T-cell (primary cell): Measurements from ENCODE around the gene ZNF598. TPM values are rescaled to one million over a fixed set of nuclear protein-coding genes. Genes with fewer than 3 reads are reported as not detected.

ENCODE experiments used
- ATAC-seq, 4 experiments: fragments of 200-7000 bp in 3 of 4; fragments of 150-1000 bp in 1 of 4; cut with Tn5 transposase; replicated peaks in 1 of 4; 1 replicate in 3 of 4; 2 replicates in 1 of 4; pipeline ENCODE4 v1.10.0; 2021; ENCODE audit warnings: moderate library complexity in 3 of 4, mild to moderate bottlenecking in 2 of 4, moderate number of reproducible peaks in 1 of 4
- CTCF ChIA-PET, 2 donors: fragments of 300-600 bp; sonication (Branson Sonifier 250); formaldehyde crosslinking; loops; one replicate each; lab custom pipeline; 2022; ENCODE audit warnings: antibody characterized with exemption in 2 of 2; lab: Charles Lee
- POLR2A ChIA-PET, 2 donors: fragments of 300-600 bp; sonication (Branson Sonifier 250); formaldehyde crosslinking; loops; one replicate each; lab custom pipeline; 2022; ENCODE audit warnings: antibody characterized with exemption in 2 of 2; lab: Charles Lee
- DNase-seq, 35 experiments: peaks; one replicate each; pipeline versions ENCODE4 v3.0.0 to v3.0.0-alpha.2; 2013 to 2023
- H3K27ac ChIP-seq: one replicate; pipeline ENCODE4 v1.5.1; 2013; ENCODE audit warnings: low read length
- H3K27me3 ChIP-seq, 2 experiments: replicated peaks in 1 of 2; 1 replicate in 1 of 2; 2 replicates in 1 of 2; pipeline versions ENCODE4 v1.6.1 to v1.7.0; 2013; ENCODE audit warnings: low read length in 1 of 2, mixed read lengths in 1 of 2; ENCODE audit not compliant: control insufficient read depth in 2 of 2, insufficient read depth in 2 of 2; ENCODE audit errors: extremely low read depth in 1 of 2
- H3K36me3 ChIP-seq, 2 donors: 1 replicate in 1 of 2; 2 replicates in 1 of 2; pipeline versions ENCODE4 v1.6.1 to v1.7.0; 2013; ENCODE audit warnings: low read length in 1 of 2; ENCODE audit not compliant: control insufficient read depth in 2 of 2, insufficient read depth in 1 of 2; ENCODE audit errors: extremely low read depth in 1 of 2
- H3K4me1 ChIP-seq, 2 experiments: 1 replicate in 1 of 2; 2 replicates in 1 of 2; pipeline versions ENCODE4 v1.6.1 to v1.7.0; 2013; ENCODE audit warnings: low read length in 2 of 2, mixed read lengths in 1 of 2; ENCODE audit not compliant: insufficient read depth in 2 of 2, control insufficient read depth in 1 of 2; ENCODE audit errors: extremely low read depth in 1 of 2
- H3K4me3 ChIP-seq, 2 donors: 1 replicate in 1 of 2; 2 replicates in 1 of 2; pipeline versions ENCODE4 v1.5.1 to v1.7.0; 2013; ENCODE audit warnings: mild to moderate bottlenecking in 2 of 2, low read length in 1 of 2, moderate library complexity in 1 of 2; ENCODE audit not compliant: control insufficient read depth in 1 of 2; ENCODE audit errors: extremely low read depth in 1 of 2
- H3K9me3 ChIP-seq: 2 replicates; pipeline ENCODE4 v1.7.0; 2013
- H3K27ac Mint-ChIP-seq, 2 donors: one replicate each; pipeline ENCODE4 v1.8.0; 2020 to 2021; ENCODE audit warnings: mild to moderate bottlenecking in 2 of 2, mixed read lengths in 2 of 2
- H3K27me3 Mint-ChIP-seq, 2 donors: one replicate each; pipeline ENCODE4 v1.8.0; 2021 to 2022; ENCODE audit warnings: mixed read lengths in 2 of 2
- H3K36me3 Mint-ChIP-seq: one replicate; pipeline ENCODE4 v1.8.0; 2021; ENCODE audit warnings: mixed read lengths
- H3K4me1 Mint-ChIP-seq, 3 donors: one replicate each; pipeline ENCODE4 v1.8.0; 2020 to 2022; ENCODE audit warnings: mixed read lengths in 3 of 3, mild to moderate bottlenecking in 1 of 3
- H3K4me3 Mint-ChIP-seq, 3 donors: one replicate each; pipeline ENCODE4 v1.8.0; 2020 to 2022; ENCODE audit warnings: mild to moderate bottlenecking in 3 of 3, mixed read lengths in 3 of 3, moderate library complexity in 3 of 3
- H3K9me3 Mint-ChIP-seq, 3 donors: one replicate each; pipeline ENCODE4 v1.8.0; 2020 to 2022; ENCODE audit warnings: mixed read lengths in 3 of 3
- WGBS: methylation state at CpG from one replicate; pipeline ENCODE4 v1.1.5; 2013; ENCODE audit warnings: missing lambda C conversion rate; ENCODE audit not compliant: insufficient coverage; 5-methylcytosine and 5-hydroxymethylcytosine counted together
- total RNA-seq, 35 experiments: library from RNA in 6 of 35; stranded (reverse) in 6 of 35; fragments of 120-200 nt in 1 of 35; gene quantifications; one replicate each; pipeline versions ENCODE4 v1.2.1 to v1.2.4 and lab custom pipeline; 2013 to 2026

Gene ZNF598
- total RNA-seq, 5 donors from 2014 or later (not counting 1 experiment from before 2014, with no cell fraction given), result 44.3 to 73.7 (median 68.8) TPM

- peaks cover 2 to 32% of the 10 kb centered on the region in 2 experiments for H3K4me1 ChIP-seq
- Mint-ChIP-seq H3K9me3 (no peaks in the 10 kb centered on the region), H3K4me1 (peaks cover 18 to 23% (median 21%) of the 10 kb centered on the region in 3 donors), H3K27ac (no peak overlapping the region), H3K4me3 (peak overlapping the region; percentile 92 to 99 (median 95)), H3K36me3 (peaks cover 18% of the 10 kb centered on the region), H3K27me3 (peaks cover 0 to 4% of the 10 kb centered on the region in 2 donors)
- ChIA-PET POLR2A (no interaction called here), CTCF (no interaction called here)
- H3K4me3 ChIP-seq, result peak overlapping the region; percentile 72 to 73
- H3K36me3 ChIP-seq, result peaks cover 13 to 32% of the 10 kb centered on the region in 2 donors
- H3K27me3 ChIP-seq, result peaks cover 0 to 47% of the 10 kb centered on the region in 2 experiments
- DNase-seq (no peak), ATAC-seq (no peak)
- WGBS, result 1% methylated on average over 22 of the region's 22 CpGs
- no peak overlapping the region for H3K27ac ChIP-seq
- H3K9me3 ChIP-seq, result no peaks in the 10 kb centered on the region
These were observed 37.1 kb downstream of the ZNF598 start for GRCh38 chr16:1972490-1972877.

- Mint-ChIP-seq H3K27me3 (peaks cover 0 to 4% of the 10 kb centered on the region in 2 donors), H3K27ac (peak within 1 kb of the TSS; percentile 99 to 100), H3K4me1 (peaks cover 18 to 23% (median 21%) of the 10 kb centered on the region in 3 donors), H3K36me3 (peaks cover 16% of the 10 kb centered on the region), H3K9me3 (no peaks in the 10 kb centered on the region), H3K4me3 (peak within 1 kb of the TSS; percentile 92 to 99 (median 95))
- Histone ChIP-seq H3K9me3 (no peaks in the 10 kb centered on the region), H3K36me3 (peaks cover 13 to 28% of the 10 kb centered on the region in 2 donors), H3K27me3 (peaks cover 0 to 41% of the 10 kb centered on the region in 2 experiments), H3K27ac (peak within 1 kb of the TSS; percentile 85), H3K4me3 (peak within 1 kb of the TSS; percentile 72 to 73), H3K4me1 (peaks cover 2 to 32% of the 10 kb centered on the region in 2 experiments)
- DNase-seq, result peak; percentile 92 to 98 (median 95)
- POLR2A ChIA-PET, result no interaction called here
- ATAC-seq, result peak; percentile 95 to 97 (median 96)
- CTCF ChIA-PET, result interaction anchor here in 1 of 2 donors (1.0 kb wide), 1 partner anchor 13 kb away, joined by 4 read pairs; the partner anchor contains the start of gene NDUFB10
- WGBS, result under 1% methylated on average over 76 of the region's 78 CpGs
These were observed 37.7 kb downstream of the ZNF598 start, which contains the start of gene TBL3 for GRCh38 chr16:1971796-1972489. TBL3 (plus strand) TSS chr16:1972053; CDS start chr16:1972165, 112 bp downstream.

- WGBS, result 90% methylated on average over 35 of the region's 41 CpGs
- peaks cover 7 to 47% of the 10 kb centered on the region in 2 experiments for H3K4me1 ChIP-seq
- Mint-ChIP-seq H3K4me1 (peaks cover 31 to 37% (median 36%) of the 10 kb centered on the region in 3 donors), H3K27me3 (no peaks in the 10 kb centered on the region), H3K9me3 (no peaks in the 10 kb centered on the region), H3K27ac (no peak overlapping the region), H3K4me3 (no peak overlapping the region), H3K36me3 (peaks cover 11% of the 10 kb centered on the region)
- H3K36me3 ChIP-seq, result peaks cover 0 to 3% of the 10 kb centered on the region in 2 donors
- ATAC-seq (no peak), DNase-seq (no peak)
- ChIA-PET POLR2A (no interaction called here), CTCF (no interaction called here)
- peaks cover 0 to 5% of the 10 kb centered on the region in 2 experiments for H3K27me3 ChIP-seq
- no peaks in the 10 kb centered on the region for H3K9me3 ChIP-seq
- H3K4me3 ChIP-seq, result no peak overlapping the region
- H3K27ac ChIP-seq, result no peak overlapping the region
These were observed 41.3 kb downstream of the ZNF598 start for GRCh38 chr16:1968146-1968953.

GRCh38 chr16:1966460-1966859, 43.2 kb downstream of the ZNF598 start, which contains the start of gene RNF151:
RNF151 (plus strand) TSS chr16:1966856; CDS start chr16:1966882, 26 bp downstream.
- Mint-ChIP-seq H3K4me3 (peak within 1 kb of the TSS; percentile 91 to 93 (median 91)), H3K27me3 (no peaks in the 10 kb centered on the region), H3K9me3 (no peaks in the 10 kb centered on the region), H3K27ac (peak within 1 kb of the TSS; percentile 95 to 96), H3K4me1 (peaks cover 30 to 41% (median 37%) of the 10 kb centered on the region in 3 donors), H3K36me3 (peaks cover 16% of the 10 kb centered on the region)
- ATAC-seq (no peak), DNase-seq (no peak)
- peak within 1 kb of the TSS; percentile 97 for H3K27ac ChIP-seq
- no peaks in the 10 kb centered on the region for H3K27me3 ChIP-seq
- H3K4me1 ChIP-seq, result peaks cover 5 to 50% of the 10 kb centered on the region in 2 experiments
- peaks cover 4 to 20% of the 10 kb centered on the region in 2 donors for H3K36me3 ChIP-seq
- ChIA-PET CTCF (interaction anchor here in 1 of 2 donors (0.6 kb wide), 1 partner anchor 10 kb away, joined by 4 read pairs; no protein-coding TSS in a partner anchor), POLR2A (interaction anchor here in 1 of 2 donors (0.5 to 0.6 kb wide), 2 partner anchors 174 to 982 kb away, joined by 3 to 4 read pairs; no protein-coding TSS in a partner anchor)
- no peaks in the 10 kb centered on the region for H3K9me3 ChIP-seq
- 94% methylated on average over 4 of the region's 6 CpGs for WGBS
- peak within 1 kb of the TSS; percentile 83 to 95 for H3K4me3 ChIP-seq

GRCh38 chr16:1965396-1966001, 44.1 kb downstream of the ZNF598 start:
- Histone ChIP-seq H3K36me3 (peaks cover 7 to 26% of the 10 kb centered on the region in 2 donors), H3K27ac (peak overlapping the region; percentile 97), H3K27me3 (no peaks in the 10 kb centered on the region), H3K4me1 (peaks cover 12 to 50% of the 10 kb centered on the region in 2 experiments), H3K4me3 (peak overlapping the region; percentile 83 to 95), H3K9me3 (no peaks in the 10 kb centered on the region)
- peaks cover 21% of the 10 kb centered on the region for H3K36me3 Mint-ChIP-seq
- ATAC-seq (peak in 3 of 4 experiments; percentile 2 to 10 (median 6)), DNase-seq (no peak)
- 19% methylated on average over 23 of the region's 24 CpGs for WGBS
- no peaks in the 10 kb centered on the region for H3K27me3 Mint-ChIP-seq
- H3K4me3 Mint-ChIP-seq, result peak overlapping the region; percentile 91 to 93 (median 91)
- H3K4me1 Mint-ChIP-seq, result peaks cover 31 to 43% (median 40%) of the 10 kb centered on the region in 3 donors
- CTCF ChIA-PET, result interaction anchor here in 1 of 2 donors (1.0 kb wide), 1 partner anchor 175 kb away, joined by 6 read pairs; no protein-coding TSS in a partner anchor
- POLR2A ChIA-PET, result interaction anchor here (0.5 to 1.4 kb wide), 10 partner anchors 21 to 981 kb away, joined by 3 to 11 read pairs (median 4); partner anchors contain the start of genes ATP6V0C (in 1 of the 2), NUBP2 (in 1 of the 2), PKD1 (in 1 of the 2) and SPSB3 (in 1 of the 2)
- peak overlapping the region; percentile 95 to 96 for H3K27ac Mint-ChIP-seq
- no peaks in the 10 kb centered on the region for H3K9me3 Mint-ChIP-seq
